Epithelial cell of alveolus of lung (primary cell): ENCODE results near the gene YIPF2. TPM values are rescaled to one million over a fixed set of nuclear protein-coding genes. Genes with fewer than 3 reads are reported as not detected.

Source experiments
- total RNA-seq: library from RNA; depleted of rRNA; stranded (reverse); fragments of >200 nt; gene quantifications from 2 replicates; pipeline ENCODE4 v1.2.1, GENCODE V29; 2015

Gene YIPF2
- 91.8 and 99.6 TPM in 2 replicates for total RNA-seq

GRCh38 chr19:10928563-10929401 lies at the start of gene YIPF2, which contains the start of gene TIMM29:
TSS of gene YIPF2 (minus strand) at chr19:10928639. CDS start at chr19:10928410, 229 bp downstream.
TSS of gene TIMM29 (plus strand) at chr19:10928811. CDS start at chr19:10928823, 12 bp downstream.

GRCh38 chr19:10960314-10961072 lies 32.1 kb upstream of the YIPF2 start, which contains the start of gene SMARCA4:
TSS of gene SMARCA4 (plus strand) at chr19:10961030. CDS start at chr19:10984152, 23,122 bp downstream.

Other genes with a start within 250 kb of the YIPF2 start
- 21.1 and 30.8 TPM in 2 replicates for gene QTRT1, start 227.2 kb downstream of the YIPF2 start, total RNA-seq
- gene DNM2, start 210.6 kb downstream of the YIPF2 start, total RNA-seq = 60.5 and 81.8 TPM in 2 replicates
- gene TMED1, start 92.4 kb downstream of the YIPF2 start, total RNA-seq = 50.4 and 84.2 TPM in 2 replicates
- gene C19orf38, start 80.2 kb downstream of the YIPF2 start, total RNA-seq = 0.78 and 2.6 TPM in 2 replicates
- gene CARM1, start 57.1 kb downstream of the YIPF2 start, total RNA-seq = 30.2 and 42.9 TPM in 2 replicates
- 34.3 and 47.7 TPM in 2 replicates for gene TIMM29, start 172 bp upstream of the YIPF2 start, total RNA-seq
- 58.4 and 80.3 TPM in 2 replicates for gene SMARCA4, start 32.4 kb upstream of the YIPF2 start, total RNA-seq
- 55.3 and 185 TPM in 2 replicates for gene LDLR, start 160.8 kb upstream of the YIPF2 start, total RNA-seq
- gene SPC24, start 227.1 kb upstream of the YIPF2 start, total RNA-seq = 14.8 and 48.1 TPM in 2 replicates